K562 (cell line): ENCODE measurements around the gene MROH2B. TPM values are rescaled to one million over a fixed set of nuclear protein-coding genes. Genes with fewer than 3 reads are reported as not detected.

Experiments
- ATAC-seq: fragments of 200-7000 bp; cut with Tn5 transposase; 3 replicates; pipeline ENCODE4 v1.9.1; 2020; ENCODE audit warnings: moderate library complexity
- BruUV-seq: library from RNA; stranded (reverse); fragments of 400-500 nt; replicated peaks from 2 replicates; lab custom pipeline; 2021; lab: Mats Ljungman, UMichigan
- CTCF ChIA-PET: fragments of 300-600 bp; formaldehyde crosslinking; extraction: SDS; loops from one replicate; lab custom pipeline; 2021; ENCODE audit warnings: low intra/inter-chr PET ratio; lab: Yijun Ruan, JAX
- POLR2A ChIA-PET: fragments of 300-600, 350-650 bp; sonication (Branson Sonifier 250); formaldehyde crosslinking; extraction: SDS; loops from one replicate; lab custom pipeline; 2021; ENCODE audit warnings: antibody characterized with exemption, inconsistent platforms; lab: Yijun Ruan, JAX
- DNase-seq, 4 experiments: peaks; one replicate each; pipeline versions ENCODE4 v3.0.0 to v3.0.0-alpha.2; 2011 to 2018; ENCODE audit warnings: low spot score in 3 of 4, mixed read lengths in 3 of 4; ENCODE audit errors: extremely low read depth in 1 of 4
- FAIRE-seq: peaks from 2 replicates; lab custom pipeline; 2011; peaks lifted over from hg19 to GRCh38; lab: Jason Lieb, UNC
- H2AFZ ChIP-seq: 2 replicates; pipeline ENCODE4 v1.6.0; 2011; ENCODE audit warnings: low read depth, low read length, control low read depth, inconsistent platforms
- H3K27ac ChIP-seq: fragments of 200-600 bp; 3 replicates; pipeline ENCODE4 v1.8.0; 2011; ENCODE audit warnings: low read depth, mild to moderate bottlenecking, control low read depth, inconsistent platforms, low read length, moderate library complexity, mixed read lengths; ENCODE audit errors: extremely low read depth
- H3K27me3 ChIP-seq, 2 experiments: fragments of 300-600 bp in 1 of 2; 2 replicates in 1 of 2; 3 replicates in 1 of 2; pipeline versions ENCODE4 v1.6.0 to v1.8.0; 2011; ENCODE audit warnings: inconsistent platforms in 2 of 2, low read length in 2 of 2, mild to moderate bottlenecking in 1 of 2, mixed read lengths in 1 of 2, moderate library complexity in 1 of 2; ENCODE audit not compliant: control insufficient read depth in 2 of 2, insufficient read depth in 2 of 2
- H3K36me3 ChIP-seq: fragments of 300-600 bp; 3 replicates; pipeline ENCODE4 v1.8.0; 2011; ENCODE audit warnings: mild to moderate bottlenecking, low read length, inconsistent platforms; ENCODE audit not compliant: control insufficient read depth, insufficient read depth
- H3K4me1 ChIP-seq, 2 experiments: fragments of 200-600 bp in 1 of 2; replicated peaks in 1 of 2; 2 replicates in 1 of 2; 3 replicates in 1 of 2; pipeline versions ENCODE4 v1.5.1 to v1.8.0; 2011; ENCODE audit warnings: inconsistent platforms in 2 of 2, low read length in 2 of 2, mild to moderate bottlenecking in 1 of 2, mixed read lengths in 1 of 2, moderate library complexity in 1 of 2; ENCODE audit not compliant: control insufficient read depth in 2 of 2, insufficient read depth in 2 of 2
- H3K4me2 ChIP-seq: 2 replicates; pipeline ENCODE4 v1.6.1; 2011; ENCODE audit warnings: low read length, control low read depth, inconsistent platforms, mixed read lengths; ENCODE audit not compliant: insufficient read depth
- H3K4me3 ChIP-seq: fragments of 200-600 bp; sonication (generic), shearing (Covaris generic); 2 replicates; pipeline ENCODE4 v1.5.1; 2016; ENCODE audit warnings: control low read depth, inconsistent platforms
- H3K79me2 ChIP-seq: fragments of 200-600 bp; 3 replicates; pipeline ENCODE4 v1.8.0; 2011; ENCODE audit warnings: low read length, inconsistent platforms; ENCODE audit not compliant: control insufficient read depth, insufficient read depth
- H3K9ac ChIP-seq, 2 experiments: 2 replicates each; pipeline versions ENCODE4 v1.6.0 to v1.6.1; 2011; ENCODE audit warnings: low read depth in 2 of 2, low read length in 2 of 2, control low read depth in 1 of 2, inconsistent platforms in 1 of 2, mild to moderate bottlenecking in 1 of 2, mixed read lengths in 1 of 2; ENCODE audit not compliant: insufficient read depth in 1 of 2
- H3K9me1 ChIP-seq: one replicate; pipeline ENCODE4 v1.6.0; 2011; ENCODE audit warnings: inconsistent platforms, mild to moderate bottlenecking, low read length, moderate library complexity; ENCODE audit not compliant: control insufficient read depth, insufficient read depth
- H3K9me3 ChIP-seq: replicated peaks from 2 replicates; pipeline ENCODE4 v1.5.1; 2011; ENCODE audit warnings: low read depth, low read length, inconsistent platforms; ENCODE audit not compliant: control insufficient read depth, insufficient read depth
- H4K20me1 ChIP-seq: replicated peaks from 2 replicates; pipeline ENCODE4 v1.6.1; 2011; ENCODE audit warnings: low read length, inconsistent platforms, mixed read lengths; ENCODE audit not compliant: control insufficient read depth, insufficient read depth
- DNMT1 ChIP-seq: fragments of 450-650 bp; IDR thresholded peaks from 2 replicates; pipeline ENCODE4 v1.6.1; 2016; ENCODE audit warnings: antibody characterized with exemption, mild to moderate bottlenecking
- JUND ChIP-seq, 2 experiments: IDR thresholded peaks; 2 replicates in 1 of 2; 3 replicates in 1 of 2; pipeline ENCODE4 v1.6.1; 2011; ENCODE audit warnings: borderline replicate concordance in 2 of 2, low read depth in 2 of 2, low read length in 2 of 2, improper control_type of control experiment in 1 of 2, missing biosample characterization in 1 of 2, missing genetic modification characterization in 1 of 2, missing genetic modification reagents in 1 of 2
- POLR2B ChIP-seq: fragments of 450-650 bp; IDR thresholded peaks from 2 replicates; pipeline ENCODE4 v1.6.1; 2018; ENCODE audit warnings: low read depth; ENCODE audit not compliant: partially characterized antibody
- ZEB2 ChIP-seq: fragments of 450-650 bp; IDR thresholded peaks from 2 replicates; pipeline ENCODE4 v1.6.1; 2016
- ZNF507 ChIP-seq: conservative IDR thresholded peaks from 2 replicates; pipeline ENCODE4 v1.6.1; 2017; ENCODE audit warnings: missing genetic modification characterization, missing compliant biosample characterization
- WGBS: fragments of 100-300 bp; shearing (Covaris generic); methylation state at CpG from one replicate; pipeline ENCODE4 v1.1.6; 2016; ENCODE audit warnings: low coverage, mixed read lengths; ENCODE audit not compliant: insufficient coverage; ENCODE audit errors: missing lambda C conversion rate; 5-methylcytosine and 5-hydroxymethylcytosine counted together
- in situ Hi-C: fragments of 300-500 bp; cut with MboI; formaldehyde crosslinking; loops from 4 replicates; pipeline ENCODE4 v1.15.0; 2018; ENCODE audit warnings: inconsistent platforms, mixed read lengths
- intact Hi-C: fragments of 100-400 bp; cut with micrococcal nuclease; formaldehyde crosslinking; loops from 2 replicates; pipeline ENCODE4 v1.14.2; 2022
- polyA plus RNA-seq, 8 experiments: library from polyadenylated mRNA; depleted of rRNA in 4 of 8; stranded (reverse) in 5 of 8; unstranded in 3 of 8; fragments of >200 nt; fragmentation: Nextera tagmentation in 2 of 8; fragmentation: Illumina TruSeq in 1 of 8; extraction: Ambion mirVana in 2 of 8; extraction: Trizol in 1 of 8; gene quantifications; 2 replicates each; pipeline versions ENCODE4 v1.2.1 to v1.2.3, GENCODE V29; 2011 to 2014; ENCODE audit warnings: inconsistent platforms in 1 of 8, missing spikeins in 1 of 8
- total RNA-seq, 7 experiments: library from RNA; depleted of rRNA in 6 of 7; stranded (reverse); fragments of >200 nt in 6 of 7; fragmentation: Illumina TruSeq in 2 of 7; extraction: Trizol in 2 of 7; gene quantifications; 2 replicates each; pipeline versions ENCODE4 v1.2.1 to v1.2.3, GENCODE V29; 2011 to 2021; ENCODE audit warnings: low replicate concordance in 1 of 7
- TF ChIP-seq, protein P1 (sequence below), 2 experiments: fragments of 450-650 bp in 1 of 2; sonication (generic) in 1 of 2; formaldehyde crosslinking in 1 of 2; IDR thresholded peaks; 2 replicates each; pipeline versions ENCODE4 v1.7.1 to v1.9.0; 2016 to 2022; ENCODE audit warnings: inconsistent platforms in 1 of 2, mild to moderate bottlenecking in 1 of 2, missing genetic modification reagents in 1 of 2
- TF ChIP-seq, protein P2 (sequence below): fragments of 250-450 bp; sonication (Bioruptor Pico); IDR thresholded peaks from 2 replicates; pipeline ENCODE4 v1.5.0; 2021; ENCODE audit warnings: mild to moderate bottlenecking, moderate library complexity
- TF ChIP-seq, protein P3 (sequence below): fragments of 450-650 bp; formaldehyde crosslinking; IDR thresholded peaks from 2 replicates; pipeline ENCODE4 v1.4.0; 2020; ENCODE audit warnings: mild to moderate bottlenecking, mixed read lengths

MROH2B gene
- total and polyA plus RNA-seq, 9 of the 15 experiments (the other 6 are each of a cell fraction or from before 2014, with no cell fraction given): not detected

DNA sequence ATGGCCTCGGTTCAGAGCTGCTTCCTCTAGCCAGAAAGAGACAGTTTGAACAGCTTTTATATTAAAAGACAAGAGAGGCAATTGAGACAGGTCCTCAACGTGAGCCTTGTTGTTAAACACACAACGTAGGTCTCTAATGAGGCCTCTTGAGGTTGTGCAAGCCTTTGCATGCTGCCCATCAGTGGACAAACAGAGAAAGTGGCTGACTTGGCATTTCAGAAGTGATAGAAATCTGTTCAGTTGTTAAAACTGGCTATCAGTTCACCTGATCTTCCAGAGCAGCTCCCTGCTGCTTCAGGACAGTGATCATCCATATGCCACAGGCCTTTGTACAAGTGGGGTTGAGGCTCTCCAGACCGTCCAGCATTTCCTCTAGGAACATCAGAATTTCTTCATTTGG lies 58.8 kb downstream of the MROH2B start:
- WGBS: 0% methylated on average over 4 of the region's 4 CpGs
- intact Hi-C loops: no loop called here
- no peak overlapping the region for H3K27ac ChIP-seq
- H3K36me3 ChIP-seq: no peaks in the 10 kb centered on the region
- H3K9me3 ChIP-seq: no peaks in the 10 kb centered on the region
- no peaks in the 10 kb centered on the region for H4K20me1 ChIP-seq
- H3K4me3 ChIP-seq: no peak overlapping the region
- in situ Hi-C loops: no loop called here
- no peaks in the 10 kb centered on the region for H3K27me3 ChIP-seq
- H3K9ac ChIP-seq: no peak overlapping the region
- H2AFZ ChIP-seq: no peak overlapping the region
- no peak overlapping the region for H3K4me2 ChIP-seq
- H3K79me2 ChIP-seq: no peaks in the 10 kb centered on the region
- FAIRE-seq: no peak
- ChIA-PET POLR2A (no interaction called here), CTCF (no interaction called here)
- no peaks in the 10 kb centered on the region for H3K9me1 ChIP-seq
- no peak for DNase-seq
- no TSS peak for BruUV-seq
- ATAC-seq: no peak
- no peaks in the 10 kb centered on the region for H3K4me1 ChIP-seq
- TF ChIP-seq, protein P1, sequence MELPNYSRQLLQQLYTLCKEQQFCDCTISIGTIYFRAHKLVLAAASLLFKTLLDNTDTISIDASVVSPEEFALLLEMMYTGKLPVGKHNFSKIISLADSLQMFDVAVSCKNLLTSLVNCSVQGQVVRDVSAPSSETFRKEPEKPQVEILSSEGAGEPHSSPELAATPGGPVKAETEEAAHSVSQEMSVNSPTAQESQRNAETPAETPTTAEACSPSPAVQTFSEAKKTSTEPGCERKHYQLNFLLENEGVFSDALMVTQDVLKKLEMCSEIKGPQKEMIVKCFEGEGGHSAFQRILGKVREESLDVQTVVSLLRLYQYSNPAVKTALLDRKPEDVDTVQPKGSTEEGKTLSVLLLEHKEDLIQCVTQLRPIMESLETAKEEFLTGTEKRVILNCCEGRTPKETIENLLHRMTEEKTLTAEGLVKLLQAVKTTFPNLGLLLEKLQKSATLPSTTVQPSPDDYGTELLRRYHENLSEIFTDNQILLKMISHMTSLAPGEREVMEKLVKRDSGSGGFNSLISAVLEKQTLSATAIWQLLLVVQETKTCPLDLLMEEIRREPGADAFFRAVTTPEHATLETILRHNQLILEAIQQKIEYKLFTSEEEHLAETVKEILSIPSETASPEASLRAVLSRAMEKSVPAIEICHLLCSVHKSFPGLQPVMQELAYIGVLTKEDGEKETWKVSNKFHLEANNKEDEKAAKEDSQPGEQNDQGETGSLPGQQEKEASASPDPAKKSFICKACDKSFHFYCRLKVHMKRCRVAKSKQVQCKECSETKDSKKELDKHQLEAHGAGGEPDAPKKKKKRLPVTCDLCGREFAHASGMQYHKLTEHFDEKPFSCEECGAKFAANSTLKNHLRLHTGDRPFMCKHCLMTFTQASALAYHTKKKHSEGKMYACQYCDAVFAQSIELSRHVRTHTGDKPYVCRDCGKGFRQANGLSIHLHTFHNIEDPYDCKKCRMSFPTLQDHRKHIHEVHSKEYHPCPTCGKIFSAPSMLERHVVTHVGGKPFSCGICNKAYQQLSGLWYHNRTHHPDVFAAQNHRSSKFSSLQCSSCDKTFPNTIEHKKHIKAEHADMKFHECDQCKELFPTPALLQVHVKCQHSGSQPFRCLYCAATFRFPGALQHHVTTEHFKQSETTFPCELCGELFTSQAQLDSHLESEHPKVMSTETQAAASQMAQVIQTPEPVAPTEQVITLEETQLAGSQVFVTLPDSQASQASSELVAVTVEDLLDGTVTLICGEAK (IDR thresholded peaks at IDR 0.05): no peak
- TF ChIP-seq, protein P1 (CRISPR knock-in tag; IDR thresholded peaks at IDR 0.05): no peak
- no peak for TF ChIP-seq JUND (IDR thresholded peaks at IDR 0.05; ENCODE audit: borderline replicate concordance, low read depth, low read length)
- no peak for TF ChIP-seq JUND (tag; IDR thresholded peaks at IDR 0.05; ENCODE audit: borderline replicate concordance, low read depth, low read length)
- no peak for TF ChIP-seq POLR2B
- no peak for TF ChIP-seq DNMT1
- TF ChIP-seq, protein P2, sequence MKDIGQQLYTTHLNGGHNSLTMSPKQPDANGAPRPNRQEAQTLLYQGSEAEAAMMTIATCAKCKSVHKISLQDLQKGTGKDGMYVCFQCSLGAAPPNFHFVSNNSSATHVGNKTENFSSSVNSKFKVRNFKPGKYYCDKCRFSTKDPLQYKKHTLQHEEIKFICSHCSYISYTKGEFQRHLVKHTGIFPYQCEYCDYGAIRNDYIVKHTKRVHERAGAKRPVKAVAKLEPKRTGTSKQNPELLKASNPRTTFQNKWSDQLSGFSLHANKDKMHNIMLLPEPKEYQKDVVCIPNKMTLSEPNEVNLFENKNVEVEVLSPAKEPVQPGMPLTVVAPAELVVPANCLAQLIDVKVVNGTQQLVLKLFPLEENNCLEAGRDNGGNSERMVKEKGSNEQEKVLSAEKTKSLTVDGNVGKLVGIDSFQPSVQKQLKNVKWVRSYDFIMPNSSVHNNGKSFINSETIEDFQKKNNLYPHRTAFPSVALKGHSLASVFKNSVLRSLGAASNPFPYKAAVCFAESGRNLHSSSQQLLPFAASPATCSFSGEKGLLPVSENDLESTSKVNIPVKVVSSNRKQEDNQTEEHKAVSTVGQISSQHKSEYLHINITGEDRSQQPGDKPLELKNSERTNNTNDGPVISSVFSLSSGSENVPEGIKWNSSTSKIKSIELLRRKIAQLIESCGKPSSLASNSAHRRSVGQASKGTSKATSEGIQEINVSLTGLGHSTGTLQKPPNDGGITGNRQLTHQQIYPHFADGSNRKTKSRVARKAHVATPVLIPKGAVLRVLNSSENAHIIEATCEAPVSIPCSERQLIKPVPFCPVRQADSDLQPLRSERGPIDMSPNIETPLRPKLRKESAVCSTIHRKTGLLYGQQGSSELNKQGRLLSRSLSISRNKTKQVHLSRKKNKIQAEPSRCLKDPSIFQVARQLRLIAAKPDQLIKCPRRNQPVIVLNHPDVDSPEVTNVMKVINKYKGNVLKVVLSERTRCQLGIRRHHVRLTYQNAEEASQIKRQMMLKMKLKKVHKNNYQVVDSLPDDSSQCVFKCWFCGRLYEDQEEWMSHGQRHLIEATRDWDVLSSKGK (CRISPR knock-in tag): no peak
- TF ChIP-seq ZEB2: no peak
- TF ChIP-seq, protein P3, sequence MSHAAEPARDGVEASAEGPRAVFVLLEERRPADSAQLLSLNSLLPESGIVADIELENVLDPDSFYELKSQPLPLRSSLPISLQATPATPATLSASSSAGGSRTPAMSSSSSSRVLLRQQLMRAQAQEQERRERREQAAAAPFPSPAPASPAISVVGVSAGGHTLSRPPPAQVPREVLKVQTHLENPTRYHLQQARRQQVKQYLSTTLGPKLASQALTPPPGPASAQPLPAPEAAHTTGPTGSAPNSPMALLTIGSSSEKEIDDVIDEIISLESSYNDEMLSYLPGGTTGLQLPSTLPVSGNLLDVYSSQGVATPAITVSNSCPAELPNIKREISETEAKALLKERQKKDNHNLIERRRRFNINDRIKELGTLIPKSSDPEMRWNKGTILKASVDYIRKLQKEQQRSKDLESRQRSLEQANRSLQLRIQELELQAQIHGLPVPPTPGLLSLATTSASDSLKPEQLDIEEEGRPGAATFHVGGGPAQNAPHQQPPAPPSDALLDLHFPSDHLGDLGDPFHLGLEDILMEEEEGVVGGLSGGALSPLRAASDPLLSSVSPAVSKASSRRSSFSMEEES (CRISPR knock-in tag): no peak
- no peak for TF ChIP-seq ZNF507 (tag)
